Heart right ventricle (tissue), 16 donors: ENCODE results near the gene CENPN. TPM values are rescaled to one million over a fixed set of nuclear protein-coding genes. Genes with fewer than 3 reads are reported as not detected.

Experiments
- ATAC-seq, 8 donors: fragments of 200-7000 bp; cut with Tn5 transposase; one replicate each; pipeline ENCODE4 v1.9.1; 2020; ENCODE audit warnings: mild to moderate bottlenecking in 8 of 8, moderate library complexity in 8 of 8, moderate number of reproducible peaks in 1 of 8
- DNase-seq, 2 donors: peaks; one replicate each; pipeline ENCODE4 v3.0.0-alpha.2; 2020
- H3K27ac ChIP-seq, 10 donors: fragments of 200-600 bp; sonication (generic) in 2 of 10; one replicate each; pipeline versions ENCODE4 v1.5.0 to v1.8.0; 2020 to 2022; ENCODE audit warnings: mild to moderate bottlenecking in 3 of 10
- H3K27me3 ChIP-seq, 7 donors: fragments of 200-600 bp; one replicate each; pipeline ENCODE4 v1.8.0; 2021 to 2022; ENCODE audit warnings: mild to moderate bottlenecking in 2 of 7
- H3K36me3 ChIP-seq, 9 donors: fragments of 200-600 bp; sonication (generic) in 1 of 9; one replicate each; pipeline versions ENCODE4 v1.5.0 to v1.8.0; 2020 to 2022; ENCODE audit warnings: mild to moderate bottlenecking in 2 of 9
- H3K4me1 ChIP-seq, 9 donors: fragments of 200-600 bp; sonication (generic) in 1 of 9; one replicate each; pipeline versions ENCODE4 v1.5.0 to v1.8.0; 2020 to 2022; ENCODE audit warnings: mild to moderate bottlenecking in 4 of 9
- H3K4me3 ChIP-seq, 10 donors: fragments of 200-600 bp; sonication (generic) in 2 of 10; one replicate each; pipeline versions ENCODE4 v1.5.0 to v1.8.0; 2020 to 2022; ENCODE audit warnings: mild to moderate bottlenecking in 7 of 10, moderate library complexity in 2 of 10
- H3K9me3 ChIP-seq, 11 donors: fragments of 200-600 bp in 10 of 11; sonication (generic) in 2 of 11; one replicate each; pipeline versions ENCODE4 v1.5.0 to v1.8.0; 2013 to 2022; ENCODE audit warnings: mild to moderate bottlenecking in 2 of 11, control low read depth in 1 of 11, moderate library complexity in 1 of 11
- CTCF ChIP-seq, 9 donors: fragments of 200-600 bp; sonication (generic) in 2 of 9; IDR thresholded peaks; one replicate each; pipeline versions ENCODE4 v1.5.0 to v1.8.0; 2021 to 2022; ENCODE audit warnings: antibody characterized with exemption in 9 of 9, mild to moderate bottlenecking in 5 of 9, moderate library complexity in 1 of 9
- WGBS, 2 donors: extraction: QIAGEN DNeasy Blood & Tissue Kit; methylation state at CpG; one replicate each; pipeline ENCODE4 v1.1.7; 2013; ENCODE audit warnings: inconsistent platforms in 1 of 2; 5-methylcytosine and 5-hydroxymethylcytosine counted together
- intact Hi-C, 10 donors: fragments of 100-400 bp; cut with DNase I; formaldehyde crosslinking; loops; one replicate each; pipeline versions ENCODE4 v1.11.1 to v1.14.2; 2022
- polyA plus RNA-seq, 2 donors: library from polyadenylated mRNA; stranded (reverse); fragments of 200-250 nt; gene quantifications; one replicate each; pipeline ENCODE4 v1.2.3, GENCODE V29; 2013
- total RNA-seq, 10 donors: library from RNA; stranded (reverse); fragmentation: NEBNext Ultra II Directional in 3 of 10; extraction: Animal tissue kit (Norgen Biotek cat#: 25700) in 3 of 10; gene quantifications; one replicate each; pipeline versions ENCODE4 v1.2.1 to v1.2.4, GENCODE V29; 2021 to 2023
- donor health status: Arrhythmogenic right ventricular cardiomyopathy.
- donor health status: ischemic (EF 13 %, LVEDD 7.1; RV severe dilation, severe dysfunction).
- donor health status: healthy with polysubstance abuse.
- donor health status: DM: no; HTN: yes; CAD: no.
- donor health status: DM: no; HTN: no; CAD: no.
- donor health status: ischemic (EF 25% LVEDD 6.9; RV normal size, moderate dysfunction).
- donor health status: ischemic (EF 25% LVEDD 5.7; RV mildly dilated, moderate dysfunction).
- donor health status: healthy.
- donor health status: DM: yes; HTN: yes; CAD: no.
- donor health status: Ischemic cardiomyopathy.
- donor health status: ischemic (EF 35%, LVEDD 5.7; RV mildly dilated, moderate dysfunction).
- donor health status: nonischemic (EF 11% LVEDD 7.7; RV severe dilation, severe dysfunction).
- donor health status: DM: yes; HTN: yes; CAD: no.
- donor health status: PGD.
- donor health status: ischemic (EF 29% LVEDD 5.4; RV normal size, mild dysfunction).
- donor health status: nonischemic (EF 23%, LVEDD 6.1; RV moderate dilation, normal function).

The CENPN gene
- total and polyA plus RNA-seq, 12 donors: 0.95 to 16.2 (median 9.5) TPM

- 93 to 96% methylated on average over 2 of the region's 2 CpGs for WGBS, 2 donors
- no peak for ATAC-seq
Measured at GRCh38 chr16:80990978-80991377, 16.0 kb upstream of the CENPN start.

GRCh38 chr16:80991792-80992430 is 15.1 kb upstream of the CENPN start:
- intact Hi-C loops: no loop called here
- peak overlapping the region in 2 of 10 donors; percentile 10 to 73 for H3K27ac ChIP-seq
- no peaks in the 10 kb centered on the region for H3K27me3 ChIP-seq
- H3K4me3 ChIP-seq: no peak overlapping the region
- WGBS, 2 donors: 63 to 64% methylated on average over 6 of the region's 6 CpGs
- DNase-seq (no peak), ATAC-seq (no peak)
- H3K4me1 ChIP-seq: peaks cover 0 to 18% (median 9%) of the 10 kb centered on the region in 9 donors
- no peak for TF ChIP-seq CTCF (IDR thresholded peaks at IDR 0.05)
- H3K36me3 ChIP-seq: peaks cover 0 to 43% (median 0%) of the 10 kb centered on the region in 9 donors
- H3K9me3 ChIP-seq: no peaks in the 10 kb centered on the region

More at GRCh38 chr16:80990978-80991377, 16.0 kb upstream of the CENPN start:
- no peaks in the 10 kb centered on the region for H3K9me3 ChIP-seq
- TF ChIP-seq CTCF (IDR thresholded peaks at IDR 0.05): no peak
- intact Hi-C loops: no loop called here
- peaks cover 0 to 21% (median 12%) of the 10 kb centered on the region in 9 donors for H3K4me1 ChIP-seq
- no peak overlapping the region for H3K4me3 ChIP-seq
- no peak for DNase-seq
- peaks cover 0 to 41% (median 0%) of the 10 kb centered on the region in 9 donors for H3K36me3 ChIP-seq
- no peak overlapping the region for H3K27ac ChIP-seq
- H3K27me3 ChIP-seq: no peaks in the 10 kb centered on the region

- peak overlapping the region in 1 of 10 donors; percentile 21 for H3K4me3 ChIP-seq
- intact Hi-C loops: no loop called here
- ATAC-seq: peak in 2 of 8 donors; percentile 25 to 40
- TF ChIP-seq CTCF (IDR thresholded peaks at IDR 0.05): no peak
- DNase-seq: no peak
- H3K36me3 ChIP-seq: peaks cover 0 to 38% (median 0%) of the 10 kb centered on the region in 9 donors
- WGBS, 2 donors: 36 to 37% methylated on average over 3 of the region's 3 CpGs
- H3K27ac ChIP-seq: peak overlapping the region in 7 of 10 donors; percentile 48 to 74 (median 53)
- no peaks in the 10 kb centered on the region for H3K27me3 ChIP-seq
- no peaks in the 10 kb centered on the region for H3K9me3 ChIP-seq
- peaks cover 0 to 24% (median 15%) of the 10 kb centered on the region in 9 donors for H3K4me1 ChIP-seq
Measured at GRCh38 chr16:80992676-80993293, 14.2 kb upstream of the CENPN start.

GRCh38 chr16:80993307-80993706 is 13.7 kb upstream of the CENPN start:
- WGBS, 2 donors: 31 to 40% methylated on average over 6 of the region's 6 CpGs
- no peak for TF ChIP-seq CTCF (IDR thresholded peaks at IDR 0.05)
- peaks cover 0 to 25% (median 18%) of the 10 kb centered on the region in 9 donors for H3K4me1 ChIP-seq
- peak overlapping the region in 1 of 10 donors; percentile 21 for H3K4me3 ChIP-seq
- H3K27me3 ChIP-seq: no peaks in the 10 kb centered on the region
- H3K36me3 ChIP-seq: peaks cover 0 to 33% (median 0%) of the 10 kb centered on the region in 9 donors
- H3K9me3 ChIP-seq: no peaks in the 10 kb centered on the region
- intact Hi-C loops: no loop called here
- H3K27ac ChIP-seq: peak overlapping the region in 7 of 10 donors; percentile 48 to 74 (median 53)
- DNase-seq (no peak), ATAC-seq (peak; percentile 31 to 95 (median 80))
